ENCODE results near the gene RAB6D. TPM values are rescaled to one million over a fixed set of nuclear protein-coding genes. Genes with fewer than 3 reads are reported as not detected.
"Not testable (repeated sequence)": the region's sequence is repeated elsewhere in the genome, so short reads cannot be mapped to it uniquely, and the experiment has no call there.

RAB6D gene
- under 1 TPM in 1 of 4 donors, not detected in 3; 0.15 TPM for total RNA-seq

DNA sequence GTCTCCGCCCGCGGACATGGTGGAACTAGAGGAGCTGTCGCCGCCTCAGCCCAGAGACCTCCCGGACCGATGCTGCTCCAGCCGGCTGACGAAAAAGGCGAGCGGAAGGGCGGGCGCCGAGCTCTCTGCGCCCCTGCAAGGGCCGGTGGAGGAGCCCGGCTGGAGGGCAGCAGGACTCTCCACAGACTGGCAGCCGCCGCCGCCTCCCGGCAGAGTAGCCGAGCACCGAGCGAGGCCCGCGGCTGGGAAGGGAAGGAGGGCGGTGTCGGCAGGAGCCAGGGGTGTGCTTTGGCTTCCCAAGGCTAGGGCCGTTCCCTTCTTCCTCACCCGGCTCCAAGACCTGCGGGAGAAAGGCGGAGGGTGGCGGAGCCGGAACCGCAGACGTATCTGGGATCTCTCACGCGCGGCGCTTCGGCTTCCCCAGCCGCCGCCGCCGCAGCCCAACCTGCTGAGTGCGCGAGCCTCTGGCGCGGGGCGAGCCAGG, at the start of gene RAB6D:
RAB6D (minus strand) TSS at position 466 of the 484 bp plus-strand sequence; CDS start at position 18, 448 bp downstream.
- WGBS, 2 donors, result 5 to 11% methylated on average over 12 to 22 of the region's 50 CpGs
- H3K27ac ChIP-seq; intact Hi-C loops (cut with DNase I); DNase-seq; H3K4me1 ChIP-seq; H3K9me3 ChIP-seq; H3K36me3 ChIP-seq: not testable (repeated sequence)
- Histone ChIP-seq H3K27me3 (peaks cover 0 to 76% (median 2%) of the 10 kb centered on the region in 4 donors), H3K4me3 (peak within 1 kb of the TSS in 3 of 4 donors; percentile 23 to 55 (median 36))

DNA sequence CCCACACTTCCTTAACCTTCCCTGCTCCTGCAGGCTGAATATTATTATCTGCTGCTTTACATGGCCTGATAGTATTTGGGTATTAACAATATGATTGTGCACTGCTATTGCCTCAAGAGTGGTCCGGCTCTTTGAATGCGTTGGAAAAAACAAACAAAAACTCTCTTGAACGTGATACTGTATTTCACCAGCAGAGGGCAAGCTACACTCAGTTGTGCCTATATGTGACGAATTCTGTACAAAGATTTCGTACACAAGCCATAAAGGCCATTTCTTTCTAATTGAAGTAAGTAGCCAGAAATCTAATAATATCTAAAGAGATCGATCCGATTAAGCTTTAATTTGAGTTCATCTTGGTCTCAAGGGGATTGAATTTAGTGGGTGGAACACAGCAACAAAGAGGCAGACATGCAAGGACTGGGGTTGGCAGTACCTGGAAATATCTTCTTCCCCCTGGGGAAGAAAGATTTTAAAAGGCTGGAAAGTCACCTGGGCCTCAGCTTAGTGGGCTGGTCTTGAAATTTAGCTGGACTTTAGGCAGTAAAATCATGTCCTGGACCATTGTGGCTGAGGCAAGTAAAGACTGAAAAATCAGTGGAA, 49.3 kb upstream of the RAB6D start:
- no peak for TF ChIP-seq POLR2A (IDR thresholded peaks at IDR 0.05)
- peak; percentile 54 to 86 (median 72) for TF ChIP-seq CTCF (IDR thresholded peaks at IDR 0.05)
- Histone ChIP-seq H3K36me3 (no peaks in the 10 kb centered on the region), H3K4me3 (no peak overlapping the region), H3K4me1 (no peaks in the 10 kb centered on the region), H3K27me3 (peaks cover 0 to 62% (median 0%) of the 10 kb centered on the region in 4 donors), H3K27ac (no peak overlapping the region), H3K9me3 (no peaks in the 10 kb centered on the region)
- no peak for DNase-seq
- intact Hi-C loops (cut with DNase I), result loop anchor here (5.0 kb wide), 1 partner anchor 259 kb away; no protein-coding TSS in a partner anchor
- 0 to 1% methylated on average over 7 of the region's 7 CpGs for WGBS, 2 donors

- Histone ChIP-seq H3K4me1 (no peaks in the 10 kb centered on the region), H3K9me3 (no peaks in the 10 kb centered on the region), H3K4me3 (no peak overlapping the region), H3K36me3 (no peaks in the 10 kb centered on the region), H3K27me3 (peaks cover 0 to 52% (median 0%) of the 10 kb centered on the region in 4 donors), H3K27ac (no peak overlapping the region)
- DNase-seq, result no peak
- TF ChIP-seq CTCF (IDR thresholded peaks at IDR 0.05) (no peak), POLR2A (IDR thresholded peaks at IDR 0.05) (no peak)
- intact Hi-C loops (cut with DNase I), result loop anchor here (5.0 kb wide), 1 partner anchor 262 kb away; no protein-coding TSS in a partner anchor
- 64 to 74% methylated on average over 2 of the region's 2 CpGs for WGBS, 2 donors
Observed at GRCh38 chr2:131410173-131410572, 46.2 kb upstream of the RAB6D start.

- no peaks in the 10 kb centered on the region for H3K36me3 ChIP-seq
- no peaks in the 10 kb centered on the region for H3K9me3 ChIP-seq
- no peak overlapping the region for H3K27ac ChIP-seq
Observed at GRCh38 chr2:131408778-131409177, 44.8 kb upstream of the RAB6D start.

DNA sequence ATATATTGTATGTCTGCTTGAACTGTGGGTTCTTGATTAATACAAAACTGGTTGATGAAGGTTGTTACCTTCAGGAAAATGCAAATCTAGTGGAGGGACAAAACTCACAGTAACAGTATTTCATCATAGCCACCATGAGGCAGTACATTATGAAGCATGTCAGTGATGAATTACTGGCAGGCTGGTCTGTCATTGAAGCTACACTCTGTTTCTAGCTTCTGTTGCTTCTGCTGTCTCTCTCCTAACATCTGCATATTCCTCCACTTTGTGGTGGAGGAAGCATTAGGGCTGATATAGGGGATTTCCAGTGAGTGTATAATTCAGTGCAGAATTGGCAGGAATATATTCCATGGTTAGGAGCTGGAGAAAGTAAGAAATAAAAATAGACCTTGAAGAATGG, 44.2 kb upstream of the RAB6D start:
- peaks cover 0 to 45% (median 0%) of the 10 kb centered on the region in 4 donors for H3K27me3 ChIP-seq

More at GRCh38 chr2:131408778-131409177, 44.8 kb upstream of the RAB6D start:
- Histone ChIP-seq H3K27me3 (peaks cover 0 to 50% (median 0%) of the 10 kb centered on the region in 4 donors), H3K4me1 (no peaks in the 10 kb centered on the region), H3K4me3 (no peak overlapping the region)
- intact Hi-C loops (cut with DNase I), result no loop called here
- TF ChIP-seq POLR2A (IDR thresholded peaks at IDR 0.05) (no peak), CTCF (IDR thresholded peaks at IDR 0.05) (no peak)
- no peak for DNase-seq

More for the DNA sequence above, 44.2 kb upstream of the RAB6D start:
- Histone ChIP-seq H3K4me3 (no peak overlapping the region), H3K27ac (no peak overlapping the region), H3K9me3 (no peaks in the 10 kb centered on the region), H3K4me1 (no peaks in the 10 kb centered on the region), H3K36me3 (no peaks in the 10 kb centered on the region)
- TF ChIP-seq CTCF (IDR thresholded peaks at IDR 0.05), result no peak
- TF ChIP-seq POLR2A (IDR thresholded peaks at IDR 0.05), result no peak
- DNase-seq, result no peak
- intact Hi-C loops (cut with DNase I), result no loop called here
